ENCODE data around the gene EPS8L2.

EPS8L2 gene

GRCh38 chr11:702462-703461, 3.3 kb upstream of the EPS8L2 start:
- DNase-seq (ENCODE audit: extremely low spot score, insufficient read length, low read depth) (no peak), FAIRE-seq (no peak)

- no peak for DNase-seq (ENCODE audit: extremely low spot score, insufficient read length, low read depth)
These were observed 2.5 kb upstream of the EPS8L2 start for GRCh38 chr11:703506-703905.

GRCh38 chr11:704228-704674, 1.8 kb upstream of the EPS8L2 start:
- FAIRE-seq: no peak
- no peak for DNase-seq (ENCODE audit: extremely low spot score, insufficient read length, low read depth)

More at GRCh38 chr11:703506-703905, 2.5 kb upstream of the EPS8L2 start:
- FAIRE-seq: no peak

- no peak for FAIRE-seq
- no peak for DNase-seq (ENCODE audit: extremely low spot score, insufficient read length, low read depth)
These were observed 1.0 kb upstream of the EPS8L2 start for GRCh38 chr11:704781-705645.

- DNase-seq (ENCODE audit: extremely low spot score, insufficient read length, low read depth) (no peak), FAIRE-seq (no peak)
These were observed 467 bp downstream of the EPS8L2 start for GRCh38 chr11:706439-706956.

- DNase-seq (ENCODE audit: extremely low spot score, insufficient read length, low read depth) (no peak), FAIRE-seq (no peak)
These were observed 1.2 kb downstream of the EPS8L2 start for GRCh38 chr11:706957-707816.

GRCh38 chr11:707817-708420, 1.9 kb downstream of the EPS8L2 start:
- no peak for FAIRE-seq
- no peak for DNase-seq (ENCODE audit: extremely low spot score, insufficient read length, low read depth)

GRCh38 chr11:708511-708910, 2.5 kb downstream of the EPS8L2 start:
- no peak for FAIRE-seq
- no peak for DNase-seq (ENCODE audit: extremely low spot score, insufficient read length, low read depth)

GRCh38 chr11:709109-709997, 3.3 kb downstream of the EPS8L2 start:
- DNase-seq (ENCODE audit: extremely low spot score, insufficient read length, low read depth): no peak
- FAIRE-seq: no peak

- no peak for DNase-seq (ENCODE audit: extremely low spot score, insufficient read length, low read depth)
- no peak for FAIRE-seq
These were observed 8.4 kb downstream of the EPS8L2 start for GRCh38 chr11:714436-714835.

- DNase-seq (ENCODE audit: extremely low spot score, insufficient read length, low read depth): no peak
- no peak for FAIRE-seq
These were observed 13.4 kb downstream of the EPS8L2 start for GRCh38 chr11:719214-720016.

- FAIRE-seq: no peak
- DNase-seq (ENCODE audit: extremely low spot score, insufficient read length, low read depth): no peak
These were observed 14.1 kb downstream of the EPS8L2 start for GRCh38 chr11:720017-720641.

- FAIRE-seq (no peak), DNase-seq (ENCODE audit: extremely low spot score, insufficient read length, low read depth) (no peak)
These were observed 14.7 kb downstream of the EPS8L2 start for GRCh38 chr11:720642-721246.

GRCh38 chr11:721247-721740, 15.3 kb downstream of the EPS8L2 start:
- DNase-seq (ENCODE audit: extremely low spot score, insufficient read length, low read depth) (no peak), FAIRE-seq (no peak)

- DNase-seq (ENCODE audit: extremely low spot score, insufficient read length, low read depth) (no peak), FAIRE-seq (no peak)
These were observed 15.8 kb downstream of the EPS8L2 start for GRCh38 chr11:721741-722345.

GRCh38 chr11:722346-722811, 16.3 kb downstream of the EPS8L2 start:
- FAIRE-seq: no peak
- no peak for DNase-seq (ENCODE audit: extremely low spot score, insufficient read length, low read depth)
